Measurements from ENCODE around the gene ME3.

Gene ME3

DNA sequence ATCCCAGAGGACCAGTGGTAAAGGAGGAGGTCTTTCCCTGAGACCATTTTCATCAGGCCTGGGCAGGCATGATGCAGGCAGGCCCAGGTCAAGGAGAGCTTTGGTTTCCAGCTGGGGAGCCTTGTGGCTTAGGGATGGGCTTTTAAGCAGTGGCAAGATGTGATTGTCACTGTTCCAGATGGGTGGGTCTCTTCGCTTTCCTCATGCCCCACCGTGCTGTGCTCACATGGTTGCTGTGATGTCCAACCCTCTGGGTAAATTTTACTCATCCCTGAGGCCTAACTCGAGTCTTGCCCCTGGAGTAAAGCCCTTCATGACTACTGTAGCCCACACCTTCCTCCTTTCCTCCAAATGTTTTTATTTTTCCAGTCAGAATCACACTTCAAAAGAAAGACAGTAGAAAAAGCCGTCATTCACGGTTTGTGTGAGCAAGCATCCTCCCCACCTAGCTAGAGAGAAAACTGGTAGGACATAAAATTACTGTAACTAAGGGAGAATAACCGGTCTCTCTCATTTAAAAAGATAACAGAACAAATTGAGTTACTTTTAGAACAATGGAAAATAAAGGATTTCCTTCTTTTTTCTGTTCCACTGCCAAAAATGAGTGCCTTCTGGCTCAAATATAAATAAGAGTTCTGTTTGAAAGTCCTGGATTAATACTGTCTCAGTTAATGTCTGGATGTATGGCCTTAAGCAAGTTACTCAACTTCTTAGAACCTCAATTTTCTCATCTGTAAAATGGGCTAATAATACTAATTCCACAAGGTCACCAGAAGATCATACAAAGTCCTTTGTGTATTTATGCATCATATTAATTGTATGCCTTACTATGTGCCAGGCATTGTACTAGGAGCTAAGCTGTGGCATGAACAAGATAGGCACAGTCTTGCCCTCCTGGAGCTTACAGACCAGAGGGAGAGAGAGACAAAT, 84.9 kb downstream of the ME3 start:
- no peak for DNase-seq
- intact Hi-C loops (cut with DNase I; ENCODE audit: low total_unique reads), result no loop called here
- H3K9me3 ChIP-seq, result no peaks in the 10 kb centered on the region
- H3K27ac ChIP-seq, result peak overlapping the region; percentile 20 to 52
- H3K4me1 ChIP-seq, result peaks cover 0 to 39% (median 16%) of the 10 kb centered on the region in 4 donors
- H3K4me3 ChIP-seq, result no peak overlapping the region
- no peak for TF ChIP-seq CTCF (IDR thresholded peaks at IDR 0.05)
- H3K27me3 ChIP-seq, result no peaks in the 10 kb centered on the region
- H3K36me3 ChIP-seq, result no peaks in the 10 kb centered on the region

- intact Hi-C loops (cut with DNase I; ENCODE audit: low total_unique reads), result no loop called here
- no peak overlapping the region for H3K27ac ChIP-seq
- no peak for TF ChIP-seq CTCF (IDR thresholded peaks at IDR 0.05)
These were observed 86.1 kb downstream of the ME3 start for GRCh38 chr11:86586307-86586706.

GRCh38 chr11:86582898-86583297, 89.5 kb downstream of the ME3 start:
- Histone ChIP-seq H3K9me3 (no peaks in the 10 kb centered on the region), H3K4me3 (no peak overlapping the region), H3K36me3 (no peaks in the 10 kb centered on the region), H3K4me1 (peaks cover 0 to 47% (median 31%) of the 10 kb centered on the region in 4 donors), H3K27ac (no peak overlapping the region), H3K27me3 (no peaks in the 10 kb centered on the region)
- DNase-seq, result no peak
- no peak for TF ChIP-seq CTCF (IDR thresholded peaks at IDR 0.05)
- intact Hi-C loops (cut with DNase I; ENCODE audit: low total_unique reads), result no loop called here

More at GRCh38 chr11:86586307-86586706, 86.1 kb downstream of the ME3 start:
- no peaks in the 10 kb centered on the region for H3K36me3 ChIP-seq
- DNase-seq, result no peak
- no peaks in the 10 kb centered on the region for H3K9me3 ChIP-seq
- H3K27me3 ChIP-seq, result no peaks in the 10 kb centered on the region
- H3K4me3 ChIP-seq, result no peak overlapping the region
- peaks cover 0 to 35% (median 18%) of the 10 kb centered on the region in 4 donors for H3K4me1 ChIP-seq

DNA sequence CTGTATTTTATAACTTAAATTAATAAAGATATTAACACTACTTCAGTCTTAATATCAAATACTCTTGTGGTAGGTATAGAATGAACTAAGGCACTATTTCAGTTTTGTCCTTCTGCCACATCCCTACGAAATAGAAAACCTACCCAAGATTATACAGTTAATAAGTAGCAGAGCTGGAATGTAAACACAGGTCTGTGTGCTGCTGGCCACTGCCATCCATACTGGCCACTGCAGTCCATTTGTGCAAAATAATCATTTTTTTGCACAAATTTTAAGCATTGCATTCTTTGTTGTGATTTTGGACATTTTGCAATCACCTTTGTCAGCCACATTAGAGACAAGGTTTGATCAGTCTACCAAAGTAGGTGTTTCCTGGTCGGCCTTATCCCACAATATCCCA, 91.9 kb downstream of the ME3 start:
- Histone ChIP-seq H3K9me3 (no peaks in the 10 kb centered on the region), H3K27ac (no peak overlapping the region), H3K4me3 (no peak overlapping the region), H3K27me3 (no peaks in the 10 kb centered on the region), H3K36me3 (no peaks in the 10 kb centered on the region), H3K4me1 (peaks cover 0 to 62% (median 43%) of the 10 kb centered on the region in 4 donors)
- no peak for TF ChIP-seq CTCF (IDR thresholded peaks at IDR 0.05)
- intact Hi-C loops (cut with DNase I; ENCODE audit: low total_unique reads), result no loop called here
- no peak for DNase-seq

DNA sequence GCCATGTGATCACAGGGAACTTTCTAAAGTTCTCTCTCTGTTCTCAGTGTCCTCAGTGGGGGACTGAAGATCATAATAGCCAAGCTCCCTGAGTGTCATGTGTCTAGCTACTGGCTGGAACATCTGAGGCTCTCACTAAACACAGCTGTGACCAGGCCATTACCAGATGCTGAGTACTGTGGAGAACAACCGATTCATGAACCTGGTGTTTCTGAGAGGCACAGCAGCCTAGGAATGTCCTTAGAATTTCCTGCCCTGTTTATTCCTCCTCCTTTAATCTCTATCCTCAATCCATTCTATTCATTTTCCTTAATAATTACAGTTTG, 93.0 kb downstream of the ME3 start:
- no peak for TF ChIP-seq CTCF (IDR thresholded peaks at IDR 0.05)
- Histone ChIP-seq H3K36me3 (no peaks in the 10 kb centered on the region), H3K27ac (peak overlapping the region; percentile 55 to 74), H3K4me3 (no peak overlapping the region), H3K9me3 (no peaks in the 10 kb centered on the region), H3K4me1 (peaks cover 0 to 67% (median 43%) of the 10 kb centered on the region in 4 donors), H3K27me3 (no peaks in the 10 kb centered on the region)
- intact Hi-C loops (cut with DNase I; ENCODE audit: low total_unique reads), result loop anchor here (10.0 kb wide), 1 partner anchor 95 kb away; no protein-coding TSS in a partner anchor
- peak in 1 of 2 donors; percentile 40 for DNase-seq
